ENCODE data around the gene CHRM5. TPM values are rescaled to one million over a fixed set of nuclear protein-coding genes. Genes with fewer than 3 reads are reported as not detected.

Gene CHRM5
- total RNA-seq, 6 experiments from 2014 or later: not detected

- intact Hi-C loops (cut with DNase I): loop anchor here (10.0 kb wide), 2 partner anchors 97 to 117 kb away; partner anchors contain the start of gene EMC4 (in 1 of the 2)
- TF ChIP-seq POLR2A (IDR thresholded peaks at IDR 0.05) (no peak), CTCF (IDR thresholded peaks at IDR 0.05) (no peak)
- 80% methylated on average over 2 of the region's 2 CpGs for WGBS (ENCODE audit: insufficient coverage, low coverage, low lambda C conversion rate, missing lambda C conversion rate)
- no peaks in the 10 kb centered on the region for H3K4me1 ChIP-seq
- no peaks in the 10 kb centered on the region for H3K27me3 ChIP-seq
- no peaks in the 10 kb centered on the region for H3K9me3 ChIP-seq
- no peaks in the 10 kb centered on the region for H3K36me3 ChIP-seq
- ATAC-seq: no peak
- H3K4me3 ChIP-seq: no peak overlapping the region
- no peak overlapping the region for H3K27ac ChIP-seq
- DNase-seq: no peak
These were observed 139.0 kb downstream of the CHRM5 start for GRCh38 chr15:34107315-34107714.

GRCh38 chr15:34109797-34110663 is 141.7 kb downstream of the CHRM5 start:
- peak; percentile 59 to 73 (median 66) for ATAC-seq
- intact Hi-C loops (cut with DNase I): loop anchor here (10.0 kb wide), 2 partner anchors 95 to 115 kb away; partner anchors contain the start of gene EMC4 (in 1 of the 2)

GRCh38 chr15:34111488-34111887 is 143.2 kb downstream of the CHRM5 start:
- no peak for DNase-seq
- Histone ChIP-seq H3K36me3 (no peaks in the 10 kb centered on the region), H3K4me1 (peaks cover 0 to 12% (median 0%) of the 10 kb centered on the region in 4 donors), H3K9me3 (no peaks in the 10 kb centered on the region), H3K27ac (no peak overlapping the region), H3K27me3 (no peaks in the 10 kb centered on the region), H3K4me3 (no peak overlapping the region)
- intact Hi-C loops (cut with DNase I): no loop called here
- TF ChIP-seq CTCF (IDR thresholded peaks at IDR 0.05): no peak
- TF ChIP-seq POLR2A (IDR thresholded peaks at IDR 0.05): no peak
- no peak for ATAC-seq
- WGBS (ENCODE audit: insufficient coverage, low coverage, low lambda C conversion rate, missing lambda C conversion rate): 52% methylated on average over 5 of the region's 6 CpGs

More at GRCh38 chr15:34109797-34110663, 141.7 kb downstream of the CHRM5 start:
- no peaks in the 10 kb centered on the region for H3K27me3 ChIP-seq
- H3K4me1 ChIP-seq: peaks cover 0 to 12% (median 0%) of the 10 kb centered on the region in 4 donors
- no peak overlapping the region for H3K4me3 ChIP-seq
- no peaks in the 10 kb centered on the region for H3K36me3 ChIP-seq
- TF ChIP-seq POLR2A (IDR thresholded peaks at IDR 0.05) (no peak), CTCF (IDR thresholded peaks at IDR 0.05) (peak; percentile 59 to 69 (median 66))
- no peaks in the 10 kb centered on the region for H3K9me3 ChIP-seq
- no peak overlapping the region for H3K27ac ChIP-seq
- WGBS (ENCODE audit: insufficient coverage, low coverage, low lambda C conversion rate, missing lambda C conversion rate): 40% methylated on average over 3 of the region's 5 CpGs
- DNase-seq: no peak

GRCh38 chr15:34114215-34114614 is 145.9 kb downstream of the CHRM5 start:
- H3K36me3 ChIP-seq: no peaks in the 10 kb centered on the region
- H3K27ac ChIP-seq: no peak overlapping the region
- 44% methylated on average over 2 of the region's 2 CpGs for WGBS (ENCODE audit: insufficient coverage, low coverage, low lambda C conversion rate, missing lambda C conversion rate)
- H3K9me3 ChIP-seq: no peaks in the 10 kb centered on the region
- DNase-seq: no peak
- H3K4me3 ChIP-seq: no peak overlapping the region
- intact Hi-C loops (cut with DNase I): no loop called here
- TF ChIP-seq CTCF (IDR thresholded peaks at IDR 0.05): no peak
- no peak for TF ChIP-seq POLR2A (IDR thresholded peaks at IDR 0.05)
- H3K27me3 ChIP-seq: no peaks in the 10 kb centered on the region
- peaks cover 0 to 12% (median 0%) of the 10 kb centered on the region in 4 donors for H3K4me1 ChIP-seq
- peak in 3 of 4 donors; percentile 44 to 59 (median 51) for ATAC-seq
